Measurements from ENCODE around the gene BRI3BP.
"Not testable (repeated sequence)": the region's sequence is repeated elsewhere in the genome, so short reads cannot be mapped to it uniquely, and the experiment has no call there.

BRI3BP gene

DNA sequence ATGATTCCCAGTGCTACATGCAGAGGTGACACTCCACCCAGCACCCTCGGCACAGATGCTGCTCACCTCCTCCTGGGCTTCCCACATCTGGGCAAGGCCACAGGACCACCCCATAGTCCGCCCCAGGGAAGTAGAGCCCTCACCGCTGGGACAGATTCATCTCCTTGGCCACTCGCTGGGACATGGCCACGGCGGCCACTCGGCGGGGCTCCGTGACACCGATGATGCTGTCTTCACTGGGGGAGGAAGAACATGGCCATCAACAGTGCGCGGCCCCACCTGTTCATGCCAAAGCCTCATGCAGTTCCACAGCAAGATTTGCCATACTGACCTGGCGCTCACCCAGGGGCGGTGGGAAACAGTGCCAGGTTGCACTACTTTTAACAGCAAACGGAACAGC, 18.2 kb upstream of the BRI3BP start:
- DNase-seq = no peak

DNA sequence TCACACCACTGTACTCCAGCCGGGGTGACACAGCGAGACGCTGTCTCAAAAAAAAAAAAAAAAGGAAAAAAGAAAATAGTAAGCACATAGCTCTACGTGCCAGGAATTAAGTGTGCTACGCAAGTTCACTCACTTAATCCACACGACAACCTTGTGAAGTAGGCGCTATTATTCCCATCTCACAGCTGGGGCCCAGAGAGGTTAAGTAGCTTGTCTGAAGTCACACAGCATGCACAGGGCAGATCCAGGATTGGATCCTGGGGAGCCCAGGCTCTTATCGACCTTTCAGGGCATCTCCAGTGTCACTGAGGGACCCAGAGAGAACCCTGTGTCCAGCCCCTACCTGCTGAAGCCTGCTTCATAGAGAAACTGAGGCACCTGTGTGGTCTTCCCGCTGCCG, 16.4 kb upstream of the BRI3BP start:
- no peak for DNase-seq

DNA sequence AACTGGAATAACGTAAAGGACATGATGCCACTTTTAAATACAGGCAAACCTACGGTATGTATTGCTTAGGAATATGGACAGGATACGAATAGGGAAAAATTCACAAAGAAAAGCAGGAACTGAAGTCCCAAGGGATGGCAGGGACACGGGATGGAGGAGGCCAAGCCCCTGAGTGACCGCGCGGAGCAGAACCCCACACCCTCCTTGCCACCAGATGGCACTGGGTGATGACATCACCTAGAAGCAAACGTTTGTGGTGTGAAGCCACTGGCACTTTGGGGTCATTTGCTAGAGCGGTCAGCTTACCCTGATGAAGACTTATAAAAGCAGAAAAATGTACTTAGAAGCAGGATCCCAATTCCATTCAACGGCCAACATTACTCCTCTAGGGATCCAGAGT, 13.9 kb upstream of the BRI3BP start:
- no peak for DNase-seq

DNA sequence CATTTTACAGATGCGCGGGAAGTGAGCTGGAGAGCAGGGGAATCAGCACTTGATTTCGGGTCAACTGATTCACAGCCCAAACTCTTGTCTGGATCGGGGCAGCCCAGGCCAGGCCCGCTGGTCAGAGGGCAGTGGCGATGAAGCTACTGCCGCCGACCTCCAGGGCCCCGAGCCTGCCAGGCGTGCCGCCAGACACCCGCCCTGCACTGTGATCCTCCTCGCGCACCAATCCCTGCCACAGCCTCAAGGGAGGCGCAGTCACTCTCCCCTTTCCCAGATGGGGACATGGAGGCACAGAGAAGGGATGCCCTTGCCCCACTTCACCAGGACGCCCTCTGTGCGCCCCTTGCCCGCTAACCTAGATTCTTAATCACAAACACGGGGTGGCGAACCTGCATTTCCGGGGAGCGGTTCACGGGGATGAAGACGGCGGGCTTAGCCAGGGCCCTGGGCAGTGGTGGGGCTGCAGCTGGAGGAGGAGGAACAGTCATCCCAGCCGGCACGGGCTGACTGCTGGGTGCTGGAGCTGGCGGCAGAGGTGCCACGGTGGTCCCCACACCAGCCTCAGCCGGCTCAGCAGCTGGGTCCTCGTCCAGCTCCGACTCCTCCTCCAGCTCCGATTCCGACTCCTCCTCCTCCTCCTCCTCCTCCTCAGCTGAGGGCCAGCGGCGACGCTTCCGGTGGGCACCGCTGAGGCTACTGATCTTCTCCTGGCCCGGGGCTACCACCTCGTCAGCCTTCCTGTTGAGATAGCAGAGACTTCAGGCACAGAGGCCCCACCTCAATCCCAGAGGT, 13.2 kb upstream of the BRI3BP start:
- DNase-seq = no peak

DNA sequence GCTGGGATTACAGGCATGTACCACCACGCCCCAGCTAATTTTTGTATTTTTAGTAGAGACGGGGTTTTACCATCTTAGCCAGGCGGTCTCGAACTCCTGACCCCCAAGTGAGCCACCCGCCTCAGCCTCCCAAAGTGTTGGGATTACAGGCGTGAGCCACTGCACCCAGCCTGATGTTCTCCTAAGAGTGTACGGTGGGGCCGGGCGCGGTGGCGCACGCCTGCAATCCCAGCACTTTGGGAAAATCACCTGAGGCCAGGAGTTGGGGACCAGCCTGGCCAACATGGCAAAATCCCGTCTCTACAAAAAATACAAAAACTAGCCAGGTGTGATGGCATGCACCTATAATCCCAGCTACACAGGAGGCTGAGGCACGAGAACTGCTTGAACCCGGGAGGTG, 6.6 kb upstream of the BRI3BP start:
- DNase-seq = not testable (repeated sequence)

DNA sequence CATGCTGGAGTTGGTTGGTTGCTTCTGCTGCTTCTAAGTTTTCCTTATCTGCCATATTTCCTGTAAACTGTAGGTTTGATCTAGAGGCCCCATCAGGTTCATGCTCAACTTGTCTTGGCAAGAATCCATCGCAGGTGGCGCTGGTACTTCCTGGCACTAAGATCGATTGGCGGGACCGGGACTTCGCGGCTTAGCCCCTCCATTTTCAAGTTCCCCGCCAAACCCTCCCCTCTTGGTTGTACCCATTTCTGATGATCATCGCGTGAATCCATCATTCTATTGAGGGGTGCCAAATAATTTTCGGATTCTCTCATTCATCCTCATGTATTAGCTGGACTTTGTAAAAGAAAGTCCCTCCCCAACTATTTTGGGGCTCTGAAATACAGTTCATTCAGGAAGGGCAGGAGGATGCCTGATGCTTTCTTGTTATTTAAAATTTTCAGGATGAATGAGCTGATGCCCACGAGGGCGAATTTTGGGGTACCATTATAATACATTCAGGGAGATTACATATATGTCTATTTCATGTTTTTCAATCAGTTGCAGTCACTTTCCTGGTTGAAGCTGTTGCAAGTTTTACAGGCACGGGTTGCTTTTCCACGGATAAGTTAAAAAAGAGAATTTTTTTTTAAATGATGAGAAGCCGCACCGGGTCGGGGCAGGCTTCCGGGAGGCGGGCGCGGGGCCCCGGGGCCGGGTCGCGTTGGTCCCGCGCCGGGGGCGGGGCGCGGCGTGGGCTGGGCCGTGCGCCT, 395 bp upstream of the BRI3BP start:
- peak; percentile 75 for DNase-seq

DNA sequence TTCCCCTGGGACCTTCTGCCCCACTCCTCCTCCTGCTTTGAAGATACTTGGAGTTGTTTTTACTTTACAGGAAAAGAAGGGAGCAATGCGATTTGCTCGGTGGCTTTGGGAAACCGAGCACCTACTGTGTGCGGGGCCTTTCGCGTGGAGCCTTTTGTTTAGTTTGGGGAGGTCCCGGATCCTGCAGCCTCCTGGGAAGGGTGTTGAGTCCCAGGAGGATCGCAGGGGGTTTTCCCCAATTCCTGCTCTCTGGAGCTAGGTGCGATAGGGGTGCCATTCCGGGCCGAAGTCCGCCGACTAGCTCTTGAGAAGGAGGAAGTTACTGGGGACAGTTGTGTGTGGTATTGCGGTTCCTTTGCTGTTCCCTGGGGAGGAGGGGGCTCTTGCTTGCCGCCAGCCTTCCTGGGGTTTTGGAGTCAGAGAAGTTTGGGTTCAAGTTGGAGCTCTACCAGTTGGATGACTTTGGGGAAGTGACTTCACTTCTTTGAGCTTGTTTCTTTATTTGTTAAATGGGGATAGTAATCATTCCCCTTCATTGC, 1.1 kb downstream of the BRI3BP start:
- DNase-seq = no peak

DNA sequence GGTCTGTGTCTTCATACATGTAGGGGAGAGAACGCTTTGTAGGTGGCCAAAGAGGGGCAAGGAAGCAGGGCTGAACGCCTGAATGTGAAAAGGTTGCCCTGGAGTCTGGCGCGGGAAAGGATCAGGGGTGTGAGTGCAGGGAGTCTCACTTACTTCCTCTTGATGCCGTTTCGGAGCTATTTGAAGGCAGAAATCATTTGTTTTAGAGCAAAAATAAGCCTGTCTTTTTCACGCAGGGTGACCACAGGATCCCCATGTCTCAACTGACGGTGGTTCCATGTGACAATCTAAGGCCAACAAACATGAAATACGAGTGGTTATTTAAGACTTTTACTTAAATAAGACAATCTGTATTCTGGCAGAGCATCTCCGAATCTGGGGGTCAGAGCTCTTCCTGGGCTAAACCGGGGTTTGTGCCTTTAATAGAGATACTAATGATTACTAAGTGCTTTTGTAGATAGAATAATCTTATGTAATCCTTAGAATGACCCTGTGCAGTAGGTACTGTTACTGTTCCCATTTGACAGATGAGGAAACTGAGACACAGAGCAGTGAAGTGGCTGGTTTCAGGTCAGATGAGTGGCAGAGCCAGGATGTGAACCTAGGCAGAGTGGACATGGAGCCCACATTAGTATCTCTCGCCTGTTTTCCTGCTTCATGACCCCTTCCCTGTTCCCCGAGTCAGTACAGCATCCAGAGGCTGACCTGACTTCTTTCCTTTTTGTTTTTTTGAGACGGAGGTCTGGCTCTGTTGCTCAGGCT, 1.9 kb downstream of the BRI3BP start:
- no peak for DNase-seq

DNA sequence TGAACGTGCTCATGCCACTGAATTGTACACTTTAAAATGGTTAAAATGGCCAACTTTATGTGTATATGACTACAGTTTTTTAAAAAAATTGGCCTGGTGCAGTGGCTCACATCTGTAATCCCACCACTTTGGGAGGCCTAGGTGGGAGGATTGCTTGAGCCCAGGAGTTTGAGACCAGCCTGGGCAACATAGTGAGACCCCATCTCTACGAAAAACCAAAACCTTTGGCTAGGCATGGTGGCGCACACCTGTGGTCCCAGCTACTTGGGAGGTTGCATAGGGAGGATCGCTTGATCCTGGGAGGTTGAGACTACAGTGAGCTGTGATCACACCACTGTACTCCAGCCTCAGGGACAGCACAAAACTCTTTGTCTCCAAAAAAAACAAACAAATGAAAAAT, 5.3 kb downstream of the BRI3BP start:
- no peak for DNase-seq

DNA sequence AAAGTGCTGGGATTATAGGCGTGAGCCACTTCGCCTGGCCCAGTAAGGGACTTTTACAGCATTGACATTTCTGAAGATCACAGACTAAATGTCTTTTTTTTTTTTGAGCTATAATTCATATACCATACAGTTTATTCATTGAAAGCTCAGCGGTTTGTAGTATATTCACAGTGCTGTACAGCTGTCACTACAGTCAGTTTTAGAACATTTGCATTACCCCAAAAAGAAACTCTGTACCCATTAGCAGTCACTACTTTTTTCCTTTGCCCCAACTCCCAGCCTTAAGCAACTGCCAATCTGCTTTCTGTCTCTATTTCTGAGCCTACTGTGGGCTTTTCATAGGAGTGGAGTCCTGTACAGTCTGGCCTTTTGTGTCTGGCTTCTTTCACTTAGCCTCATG, 8.2 kb downstream of the BRI3BP start:
- no peak for DNase-seq

DNA sequence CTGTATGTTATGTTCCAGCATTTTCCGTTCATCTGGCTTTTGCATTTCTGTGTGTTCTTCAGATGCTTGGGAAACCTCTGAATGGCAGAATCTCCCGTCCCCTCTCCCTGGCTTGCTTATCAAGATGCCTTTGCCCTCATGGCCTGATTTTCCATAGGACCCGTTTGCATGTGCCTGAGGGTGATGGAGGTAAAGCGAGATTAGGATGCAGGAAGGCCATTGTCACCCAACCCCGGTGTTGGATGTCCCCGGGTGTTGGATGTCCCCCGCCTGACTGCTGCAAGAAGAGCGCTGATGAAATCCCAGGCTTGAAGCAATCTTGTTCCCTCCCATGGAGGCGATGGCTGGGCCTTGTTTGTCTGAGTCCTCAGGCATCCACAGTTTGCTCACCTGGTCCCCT, 9.6 kb downstream of the BRI3BP start:
- no peak for DNase-seq

DNA sequence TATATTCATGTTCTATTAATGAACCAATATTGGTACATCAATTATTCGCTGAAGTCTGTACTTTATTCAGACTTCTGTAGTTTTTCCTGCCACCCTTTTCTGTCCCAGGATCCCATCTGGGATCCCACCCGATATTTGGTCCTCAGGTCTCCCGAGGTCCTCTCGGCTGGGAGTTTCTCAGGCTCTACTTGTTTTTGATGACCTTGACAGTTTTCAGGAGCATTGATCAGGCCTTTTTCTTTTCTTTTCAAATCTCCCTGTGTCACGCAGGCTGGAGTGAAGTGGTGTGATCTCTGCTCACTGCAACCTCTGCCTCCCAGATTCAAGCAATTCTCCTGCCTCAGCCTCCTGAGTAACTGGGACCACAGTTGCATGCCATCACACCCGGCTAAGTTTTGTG, 11.2 kb downstream of the BRI3BP start:
- DNase-seq = no peak

DNA sequence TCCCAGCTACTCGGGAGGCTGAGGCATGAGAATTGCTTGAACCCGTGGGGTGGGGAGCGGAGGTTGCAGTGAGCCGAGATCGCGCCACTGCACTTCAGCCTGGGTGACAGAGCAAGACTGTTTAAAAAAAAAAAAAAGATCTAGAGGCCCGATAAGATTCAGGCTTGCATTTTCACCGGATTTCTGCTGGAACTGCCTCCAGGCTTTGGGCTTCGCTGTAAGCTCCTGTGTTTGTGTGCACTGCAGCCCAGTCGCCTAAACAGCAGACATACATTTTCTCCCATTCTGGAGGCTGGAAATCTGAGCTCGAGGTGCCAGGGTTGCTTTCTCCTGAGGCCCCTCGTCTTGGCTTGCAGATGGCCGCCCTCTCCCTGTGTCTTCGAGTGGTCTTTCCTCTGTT, 12.2 kb downstream of the BRI3BP start:
- no peak for DNase-seq

DNA sequence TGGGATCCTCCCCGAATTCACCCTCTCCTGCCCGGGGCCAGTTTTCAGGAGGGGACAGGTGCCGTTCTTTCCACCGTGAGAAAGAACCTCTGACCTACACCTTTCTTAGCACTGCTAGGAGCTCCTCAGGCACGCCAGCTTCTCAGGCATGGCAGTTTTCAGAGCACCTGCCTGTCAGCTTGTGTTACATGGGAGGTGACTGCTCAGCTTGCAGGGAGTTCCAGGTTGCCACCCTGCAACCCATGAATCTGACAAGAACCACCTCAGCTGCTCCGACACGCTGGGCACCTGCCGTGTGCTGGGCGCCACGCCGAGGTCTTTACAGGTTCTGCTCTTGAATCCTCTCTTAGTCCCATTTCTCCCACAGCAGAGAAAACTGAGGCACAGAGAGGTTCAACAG, 12.9 kb downstream of the BRI3BP start:
- no peak for DNase-seq

DNA sequence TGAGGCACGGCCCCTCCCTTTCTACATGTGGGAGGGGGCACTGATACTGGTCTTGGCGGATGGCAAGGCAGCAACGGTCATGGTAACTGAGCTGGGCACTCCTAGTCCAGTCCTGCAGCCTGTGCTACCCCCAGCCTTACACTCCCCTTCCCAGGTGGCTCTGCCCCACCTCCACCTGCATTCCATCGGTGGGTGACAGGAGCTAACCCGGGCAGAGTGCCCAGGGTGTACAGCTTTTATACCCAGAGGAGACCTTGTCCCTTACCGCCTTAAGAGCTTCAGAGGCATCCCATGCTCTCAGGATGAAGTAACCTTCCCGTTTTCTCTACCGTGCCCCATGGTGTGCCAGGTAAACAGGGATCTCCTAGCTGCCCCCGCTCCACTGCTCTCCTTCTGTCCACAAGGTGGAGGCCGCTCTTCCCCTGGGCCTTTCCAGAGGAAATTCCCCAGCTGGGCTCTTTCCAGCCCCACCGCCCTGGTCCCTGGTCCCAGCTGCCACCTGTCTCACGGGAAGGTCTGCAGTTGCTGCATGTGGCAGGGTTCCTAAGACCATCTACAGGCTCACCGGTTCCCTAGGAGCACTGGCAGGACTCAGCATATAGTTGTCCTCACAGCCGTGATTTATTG, 20.5 kb downstream of the BRI3BP start:
- no peak for DNase-seq

DNA sequence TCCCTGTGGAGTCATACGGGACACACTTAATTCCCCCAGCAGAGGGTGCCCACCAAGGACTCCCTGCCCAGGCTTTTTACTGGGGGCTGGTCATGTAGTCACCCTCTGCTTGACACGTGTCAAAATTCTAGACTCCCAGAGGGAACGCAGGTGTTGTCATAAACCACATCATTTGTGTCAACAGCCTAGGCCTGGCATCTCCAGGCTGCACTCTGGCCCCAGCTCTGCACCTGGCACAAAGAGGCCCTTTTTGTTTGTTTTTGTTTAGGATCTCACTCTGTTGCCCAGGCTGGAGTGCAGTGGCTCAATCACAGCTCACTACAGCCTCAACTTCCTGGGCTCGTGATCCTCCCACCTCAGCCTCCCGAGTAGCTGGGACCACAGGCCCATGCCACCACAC, 21.1 kb downstream of the BRI3BP start:
- DNase-seq = no peak

DNA sequence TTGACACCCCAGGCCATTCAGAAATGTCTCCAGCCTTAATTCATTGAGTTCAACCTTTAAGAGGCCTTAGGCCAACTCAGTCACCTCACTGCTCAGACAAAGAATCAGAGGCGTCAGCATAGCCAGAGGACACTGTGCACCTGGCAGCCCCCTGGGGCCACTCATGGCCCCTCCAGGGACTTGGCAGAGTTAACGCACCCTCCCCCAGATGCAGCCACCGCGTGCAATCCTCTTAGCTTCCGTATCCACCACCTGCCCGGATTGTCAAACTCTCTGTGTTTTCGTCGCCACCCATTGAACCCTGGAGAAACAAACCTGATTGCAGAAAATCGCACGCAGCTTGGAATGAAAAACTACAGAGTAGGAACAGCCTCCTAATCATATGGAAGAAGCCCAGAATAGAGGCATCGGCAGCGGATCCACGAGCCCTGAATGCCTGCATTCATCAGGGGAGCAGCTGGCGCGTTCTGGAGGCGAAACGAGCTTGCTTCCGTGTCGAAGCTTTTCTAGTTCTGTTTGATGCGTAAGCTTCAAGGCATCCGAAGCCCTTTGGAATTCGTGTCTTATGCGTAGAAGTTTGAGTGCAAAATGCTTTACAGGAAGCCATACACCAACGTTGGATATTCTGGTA, 22.4 kb downstream of the BRI3BP start:
- DNase-seq = no peak

DNA sequence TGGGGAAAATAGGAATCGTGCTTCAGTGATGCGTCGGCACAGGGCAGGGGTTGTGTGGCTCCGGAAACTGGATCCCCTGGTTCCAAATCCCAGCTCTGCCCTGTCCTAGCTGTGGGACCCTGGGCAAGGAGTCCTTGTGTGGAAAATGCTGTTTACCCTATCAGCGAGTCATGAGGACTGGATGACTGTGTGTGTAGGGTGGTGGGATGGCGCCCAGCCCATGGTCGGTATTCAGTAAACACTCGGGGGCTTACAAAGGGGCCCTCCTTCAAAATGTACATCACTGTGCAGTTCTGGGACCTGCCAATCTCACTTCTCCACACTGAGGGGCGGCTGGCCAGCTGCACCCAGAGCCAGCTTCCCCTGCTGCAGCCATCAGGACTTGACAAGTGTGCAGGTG, 24.4 kb downstream of the BRI3BP start:
- DNase-seq = no peak

DNA sequence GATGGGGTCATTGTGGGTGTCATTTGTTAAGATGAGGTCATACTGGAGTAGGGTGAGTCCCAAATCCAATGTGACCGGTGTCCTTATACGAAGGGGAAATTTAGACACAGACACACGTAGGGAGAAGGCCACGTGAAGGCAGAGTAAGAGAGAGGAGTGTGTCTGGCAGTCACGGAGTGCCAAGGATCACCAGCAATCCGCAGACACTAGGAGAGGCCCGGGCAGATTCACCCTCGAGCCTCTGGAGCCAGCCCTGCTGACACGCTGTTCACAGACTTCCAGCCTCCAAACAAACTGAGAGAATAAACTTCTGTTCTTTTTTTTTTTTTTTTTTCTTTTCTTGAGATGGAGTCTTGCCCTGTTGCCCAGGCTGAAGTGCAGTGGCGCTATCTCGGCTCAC, 24.9 kb downstream of the BRI3BP start:
- no peak for DNase-seq

DNA sequence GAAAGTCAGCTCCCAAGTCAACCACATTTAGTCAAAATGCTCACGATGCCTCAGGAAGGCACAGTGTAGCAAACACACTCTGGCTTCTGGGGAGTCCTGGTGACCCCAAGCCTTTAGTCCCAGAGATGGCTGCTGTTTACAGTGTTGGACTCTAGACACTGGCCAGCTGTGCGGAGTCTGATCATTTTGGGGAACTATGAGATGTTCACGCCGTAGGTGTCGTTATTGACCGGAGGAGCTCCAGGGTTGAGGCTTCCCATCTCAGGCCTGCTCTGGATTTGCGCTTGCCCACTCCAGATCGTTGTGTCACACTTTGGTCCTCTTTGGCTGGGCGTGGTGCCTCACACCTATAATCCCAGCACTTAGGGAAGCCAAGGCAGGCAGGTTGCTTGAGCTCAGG, 27.7 kb downstream of the BRI3BP start:
- no peak for DNase-seq

DNA sequence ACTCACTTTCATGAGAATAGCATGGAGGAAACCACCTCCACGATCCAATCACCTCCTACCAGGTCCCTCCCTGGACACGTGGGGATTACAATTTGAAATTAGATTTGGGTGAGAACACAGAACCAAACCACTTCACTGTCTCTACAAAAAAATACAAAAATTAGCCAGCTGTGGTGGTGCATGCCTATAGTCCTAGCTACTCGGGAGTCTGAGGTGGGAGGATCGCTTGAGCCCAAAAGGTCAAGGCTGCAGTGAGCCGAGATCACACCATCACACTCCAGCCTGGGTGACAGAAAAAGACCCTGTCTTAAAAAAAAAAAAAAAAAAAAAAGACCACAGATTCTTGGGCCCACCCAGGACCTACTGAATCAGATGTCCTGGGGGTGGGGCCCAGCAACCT, 28.3 kb downstream of the BRI3BP start:
- no peak for DNase-seq

DNA sequence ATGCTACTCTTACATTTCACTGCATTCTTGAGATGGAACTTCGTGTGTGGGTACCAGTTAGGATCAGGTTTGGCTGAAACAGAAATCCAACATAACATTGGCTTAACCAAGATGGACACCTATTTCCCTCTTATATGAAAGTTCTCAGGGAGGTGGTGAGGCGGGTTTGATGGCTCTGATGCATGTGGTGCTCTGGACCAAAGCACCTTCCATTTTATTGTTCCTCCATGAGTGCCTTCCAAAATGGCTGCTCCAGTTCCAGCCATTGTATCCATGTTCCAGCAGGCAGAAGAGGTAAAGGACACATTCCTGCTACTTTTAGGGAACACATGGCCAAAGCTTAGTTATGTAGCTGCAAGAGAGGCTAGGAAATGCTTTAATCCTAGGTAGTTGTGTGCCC, 29.6 kb downstream of the BRI3BP start:
- no peak for DNase-seq
